ENCODE data around the gene GLT1D1.

Gene GLT1D1

DNA sequence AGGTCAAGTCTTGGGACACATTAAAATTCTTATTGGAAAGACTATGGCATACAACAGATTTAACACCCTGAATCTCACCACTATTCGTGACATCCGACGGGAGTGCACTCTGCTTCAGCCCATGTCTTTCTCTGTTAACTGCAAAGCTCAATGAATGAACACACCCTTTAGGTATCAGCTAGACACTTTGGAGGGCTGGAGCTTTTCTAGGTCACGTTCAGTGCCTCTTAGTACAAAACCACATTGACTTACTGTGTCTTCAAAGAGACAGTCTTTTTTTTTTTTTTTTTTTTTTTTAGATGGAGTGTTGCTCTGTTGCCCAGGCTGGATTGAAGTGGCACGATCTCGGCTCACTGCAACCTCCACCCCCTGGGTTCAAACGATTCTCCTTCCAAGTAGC, 80.6 kb downstream of the GLT1D1 start:
- TF ChIP-seq GATA1 (IDR thresholded peaks at IDR 0.05; ENCODE audit: low read depth, low read length), result no peak
- no peak for TF ChIP-seq POLR2A (IDR thresholded peaks at IDR 0.05; ENCODE audit: low read length)
- no peak for DNase-seq

DNA sequence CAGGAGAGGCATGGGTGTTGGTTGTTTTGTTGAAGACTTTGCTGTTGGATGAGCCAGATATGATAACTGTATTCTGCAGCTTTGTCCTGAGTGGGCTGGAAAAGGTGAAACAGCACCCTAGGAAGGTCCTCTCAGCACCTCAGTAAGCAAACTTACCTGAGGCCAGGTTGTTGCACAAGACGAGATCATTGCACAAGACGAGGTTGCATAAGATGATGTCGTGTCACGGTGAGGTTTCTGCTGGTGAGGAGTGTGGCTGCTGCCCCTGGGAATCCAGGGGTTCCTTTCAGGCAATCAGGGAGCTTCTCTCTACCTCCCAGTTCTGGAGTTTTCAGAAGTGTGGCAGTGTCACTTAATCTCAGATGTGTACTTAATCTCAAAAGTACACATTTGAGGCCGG, 85.6 kb downstream of the GLT1D1 start:
- TF ChIP-seq POLR2A (IDR thresholded peaks at IDR 0.05; ENCODE audit: low read length), result no peak
- TF ChIP-seq GATA1 (IDR thresholded peaks at IDR 0.05; ENCODE audit: low read depth, low read length), result no peak
- DNase-seq, result no peak

DNA sequence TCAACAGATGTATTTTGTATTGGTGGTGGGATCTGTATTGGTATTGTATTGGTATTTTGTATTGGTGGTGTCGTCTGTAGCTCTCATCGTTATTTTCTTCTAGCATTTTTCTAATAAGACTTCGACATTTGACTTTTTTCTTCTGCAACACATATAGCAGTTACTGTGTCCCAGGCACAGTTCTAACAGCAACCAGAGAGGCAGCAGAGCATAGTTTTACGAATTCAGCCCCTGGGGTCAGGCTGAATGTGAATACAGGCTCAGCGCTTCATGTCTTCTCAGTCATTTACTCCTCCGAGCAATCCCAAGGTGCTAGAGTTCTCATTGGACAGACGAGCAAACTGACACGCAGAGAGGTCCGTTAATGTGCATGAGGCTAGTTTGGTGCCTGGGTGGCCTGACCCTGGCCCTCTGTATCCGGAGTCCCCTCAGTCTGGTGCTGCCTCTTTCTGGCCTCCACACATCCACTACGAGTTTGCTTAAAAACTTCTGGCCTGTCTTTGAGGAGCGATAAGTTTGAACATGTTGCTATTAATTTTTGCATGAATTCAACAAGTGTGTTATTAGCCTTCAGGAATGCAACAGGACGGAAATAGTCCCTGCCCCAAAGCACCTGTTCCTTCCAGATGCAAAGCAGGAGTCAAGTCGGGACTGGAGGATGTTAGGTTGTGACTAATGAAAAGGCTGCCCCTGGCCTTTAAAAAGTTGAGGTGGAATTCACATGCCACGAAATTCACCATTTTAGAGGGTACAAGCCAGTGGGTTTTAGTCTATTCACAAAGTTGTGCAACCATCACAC, 87.0 kb downstream of the GLT1D1 start:
- TF ChIP-seq POLR2A (IDR thresholded peaks at IDR 0.05; ENCODE audit: low read length) (no peak), GATA1 (IDR thresholded peaks at IDR 0.05; ENCODE audit: low read depth, low read length) (no peak)
- DNase-seq, result no peak

DNA sequence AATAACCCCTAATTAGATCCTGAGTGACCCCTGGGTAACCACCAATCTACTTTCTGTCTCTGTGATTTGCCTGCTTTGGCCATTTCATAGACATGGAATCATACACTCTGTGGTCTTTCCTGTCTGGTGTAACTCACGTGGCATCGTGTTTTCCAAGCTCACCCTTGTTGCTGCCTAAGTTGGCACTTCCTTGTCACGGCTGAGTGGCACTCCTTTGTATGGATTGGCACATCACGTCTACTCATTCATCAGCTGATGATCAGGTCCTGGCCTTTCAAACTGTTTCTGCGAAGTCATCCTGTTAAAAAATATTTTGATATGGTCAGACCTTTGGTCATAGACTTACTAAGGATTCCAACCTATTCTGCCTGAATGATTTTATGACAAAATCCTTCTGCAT, 87.7 kb downstream of the GLT1D1 start:
- DNase-seq, result no peak
- no peak for TF ChIP-seq POLR2A (IDR thresholded peaks at IDR 0.05; ENCODE audit: low read length)
- no peak for TF ChIP-seq GATA1 (IDR thresholded peaks at IDR 0.05; ENCODE audit: low read depth, low read length)

DNA sequence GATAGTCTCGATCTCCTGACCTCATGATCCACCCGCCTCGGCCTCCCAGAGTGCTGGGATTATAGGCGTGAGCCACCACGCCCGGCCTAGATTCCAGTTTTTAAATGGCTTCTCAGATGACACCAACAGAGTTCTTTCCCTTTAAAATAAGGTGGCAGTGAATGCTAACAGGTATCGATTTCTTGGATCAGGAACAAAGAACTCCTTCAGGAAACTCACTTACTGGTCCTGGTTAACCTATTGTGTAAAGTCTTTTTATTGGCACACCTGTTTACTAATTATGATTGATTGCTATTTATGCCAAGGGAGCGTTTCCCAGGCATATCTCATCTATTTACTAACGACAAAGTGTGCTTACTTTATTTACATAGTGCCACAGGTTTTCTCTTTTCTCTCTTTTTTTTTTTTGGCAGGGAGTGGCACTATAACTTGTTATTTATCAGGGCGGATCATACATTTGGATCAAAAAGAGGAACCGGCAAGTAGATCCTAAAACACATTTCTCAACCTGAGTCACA, 89.7 kb downstream of the GLT1D1 start:
- no peak for TF ChIP-seq GATA1 (IDR thresholded peaks at IDR 0.05; ENCODE audit: low read depth, low read length)
- no peak for TF ChIP-seq POLR2A (IDR thresholded peaks at IDR 0.05; ENCODE audit: low read length)

DNA sequence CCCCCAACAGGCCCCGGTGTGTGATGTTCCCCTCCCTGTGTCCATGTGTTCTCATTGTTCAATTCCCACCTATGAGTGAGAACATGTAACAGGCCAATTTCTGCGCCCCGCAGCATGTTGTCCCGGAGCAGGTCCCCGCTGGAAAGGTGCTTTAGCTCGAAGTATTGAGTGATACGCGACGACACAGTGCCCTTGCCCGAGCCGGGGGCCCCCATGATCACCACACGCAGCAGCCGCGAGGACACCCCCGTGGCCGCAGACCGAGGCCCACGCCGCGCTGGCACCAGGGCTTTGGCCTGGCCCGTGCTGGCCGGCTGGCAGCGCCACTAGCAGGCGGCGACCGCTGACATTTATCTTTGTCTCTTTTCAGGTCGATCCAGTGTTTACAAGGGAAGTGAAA, 91.7 kb downstream of the GLT1D1 start:
- no peak for DNase-seq
- TF ChIP-seq GATA1 (IDR thresholded peaks at IDR 0.05; ENCODE audit: low read depth, low read length) (no peak), POLR2A (IDR thresholded peaks at IDR 0.05; ENCODE audit: low read length) (no peak)

More for the DNA sequence above, 89.7 kb downstream of the GLT1D1 start:
- DNase-seq, result no peak

DNA sequence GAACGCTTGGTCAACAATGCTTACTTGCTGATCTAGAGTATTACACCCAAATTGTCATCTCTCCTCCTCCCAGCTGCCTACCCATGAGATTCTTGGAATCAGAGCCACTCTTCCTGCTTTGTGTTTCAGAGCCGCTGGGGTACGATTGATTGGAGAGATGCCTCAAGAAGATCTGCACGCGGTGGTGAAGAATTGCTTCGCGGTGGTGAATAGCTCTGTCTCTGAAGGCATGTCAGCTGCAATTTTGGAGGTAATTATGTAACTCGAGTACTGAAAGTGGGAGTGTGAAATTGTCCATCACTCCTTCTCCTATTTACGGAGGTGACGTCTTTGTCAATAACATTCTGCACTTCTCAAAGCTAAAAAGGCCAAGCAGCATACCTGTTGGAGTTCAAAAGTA, 93.9 kb downstream of the GLT1D1 start:
- TF ChIP-seq POLR2A (IDR thresholded peaks at IDR 0.05; ENCODE audit: low read length) (no peak), GATA1 (IDR thresholded peaks at IDR 0.05; ENCODE audit: low read depth, low read length) (no peak)
- no peak for DNase-seq

DNA sequence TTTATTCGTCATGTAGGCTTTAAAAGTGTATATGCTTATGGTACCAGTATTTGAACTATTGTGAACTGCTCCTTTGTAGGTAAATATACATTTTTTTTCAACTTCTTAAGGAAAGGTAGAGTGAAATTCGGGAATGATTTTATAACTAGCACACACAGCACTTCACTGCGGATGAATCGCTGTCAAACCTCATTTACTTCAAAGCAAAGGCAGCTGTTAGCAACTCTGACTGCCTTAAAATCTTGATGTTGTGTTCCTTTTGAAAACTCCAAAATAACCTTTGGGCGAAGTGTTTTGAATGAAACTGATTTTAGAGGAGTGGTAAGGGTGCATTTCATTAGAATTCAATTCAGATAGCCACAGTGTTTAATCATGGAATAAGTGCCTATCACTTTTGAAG, 95.8 kb downstream of the GLT1D1 start:
- no peak for DNase-seq
- TF ChIP-seq POLR2A (IDR thresholded peaks at IDR 0.05; ENCODE audit: low read length), result no peak
- TF ChIP-seq GATA1 (IDR thresholded peaks at IDR 0.05; ENCODE audit: low read depth, low read length), result no peak

DNA sequence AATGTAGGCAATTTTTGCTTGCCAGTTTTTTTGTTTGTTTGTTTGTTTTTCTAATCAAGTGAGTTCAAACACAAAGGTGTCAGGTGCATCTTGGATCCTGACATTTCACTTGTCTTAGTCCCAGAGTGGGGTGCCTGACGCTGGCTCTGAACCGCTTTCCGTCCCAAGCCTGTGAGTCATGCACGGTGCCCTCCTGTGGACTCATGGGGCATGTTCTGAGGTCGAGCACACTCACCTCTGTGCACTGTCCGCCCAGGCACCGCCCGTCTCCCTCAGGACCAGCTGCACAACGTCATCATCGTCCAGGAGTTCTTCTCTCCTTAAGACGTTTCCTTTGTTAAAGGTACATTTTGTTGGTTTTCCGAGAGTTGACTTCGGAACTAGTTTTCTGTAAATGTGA, 98.2 kb downstream of the GLT1D1 start:
- DNase-seq, result no peak

DNA sequence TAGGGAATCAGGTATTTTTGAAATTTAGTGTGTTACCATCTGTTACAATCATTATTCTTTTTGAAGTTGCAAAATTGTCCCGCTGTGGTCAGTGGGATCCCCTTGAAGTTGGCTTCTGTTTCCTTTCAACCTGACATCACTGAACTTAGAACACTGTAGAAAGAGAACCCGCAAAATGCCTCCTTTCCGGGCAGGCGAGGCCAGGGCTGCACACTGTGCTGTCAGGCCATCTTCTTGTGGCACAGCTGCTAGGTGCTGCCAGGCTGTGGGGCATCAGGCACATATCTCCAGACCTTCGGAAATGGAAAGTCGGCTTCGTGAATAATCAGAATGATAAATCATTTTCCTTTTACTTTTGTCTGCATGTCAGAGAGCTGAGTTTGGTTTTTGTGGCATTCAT, 103.5 kb downstream of the GLT1D1 start:
- DNase-seq, result no peak
- no peak for TF ChIP-seq POLR2A (IDR thresholded peaks at IDR 0.05; ENCODE audit: low read length)
- TF ChIP-seq GATA1 (IDR thresholded peaks at IDR 0.05; ENCODE audit: low read depth, low read length), result no peak

More for the DNA sequence above, 98.2 kb downstream of the GLT1D1 start:
- TF ChIP-seq POLR2A (IDR thresholded peaks at IDR 0.05; ENCODE audit: low read length), result no peak
- no peak for TF ChIP-seq GATA1 (IDR thresholded peaks at IDR 0.05; ENCODE audit: low read depth, low read length)

DNA sequence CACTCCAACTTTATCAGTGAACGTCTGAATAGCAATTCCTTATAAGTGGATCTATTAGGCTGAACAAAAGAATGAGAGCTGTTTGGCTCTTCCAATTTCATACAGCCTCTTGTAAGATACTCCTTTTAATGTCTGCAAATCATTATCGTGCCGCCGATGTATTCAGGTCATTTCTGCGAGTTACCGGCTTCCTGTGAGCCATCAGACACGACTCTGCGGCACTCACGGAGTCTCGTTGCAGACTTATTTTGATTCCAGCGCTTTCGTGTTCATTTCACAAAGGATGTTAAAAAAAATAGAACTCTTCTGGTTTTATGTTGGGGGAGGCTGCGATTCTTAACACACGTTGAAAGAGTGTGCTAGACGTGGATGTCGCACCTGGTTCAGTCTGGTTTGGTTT, 106.6 kb downstream of the GLT1D1 start:
- DNase-seq, result no peak

DNA sequence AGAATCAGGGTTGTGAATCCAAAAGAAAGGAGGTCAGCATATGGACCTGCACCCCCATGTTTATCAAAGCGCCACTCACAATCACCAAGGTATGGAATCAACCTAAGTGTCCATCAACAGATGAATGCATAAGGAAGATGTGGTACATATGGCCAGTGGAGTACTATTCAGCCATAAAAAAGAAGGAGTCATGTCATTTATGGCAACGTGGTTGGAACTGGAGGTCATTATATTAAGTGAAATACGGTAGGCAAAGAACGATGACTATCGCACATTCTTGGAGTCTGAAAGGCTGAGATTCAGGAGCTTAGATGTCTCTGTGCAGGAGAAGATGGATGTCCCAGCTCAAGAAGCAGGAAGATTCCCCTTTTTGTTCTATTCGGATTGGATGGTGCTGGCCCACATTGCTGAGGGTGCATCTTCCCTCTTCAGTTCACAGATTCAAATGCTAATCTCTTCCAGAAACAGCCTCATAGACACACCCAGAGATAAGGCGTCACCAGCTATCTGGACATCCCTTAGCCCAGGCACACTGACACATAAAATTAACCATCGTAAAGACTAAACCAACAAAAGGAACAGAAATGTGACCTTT, 108.1 kb downstream of the GLT1D1 start:
- TF ChIP-seq GATA1 (IDR thresholded peaks at IDR 0.05; ENCODE audit: low read depth, low read length) (no peak), POLR2A (IDR thresholded peaks at IDR 0.05; ENCODE audit: low read length) (no peak)
- no peak for DNase-seq

More for the DNA sequence above, 106.6 kb downstream of the GLT1D1 start:
- TF ChIP-seq GATA1 (IDR thresholded peaks at IDR 0.05; ENCODE audit: low read depth, low read length) (no peak), POLR2A (IDR thresholded peaks at IDR 0.05; ENCODE audit: low read length) (no peak)

DNA sequence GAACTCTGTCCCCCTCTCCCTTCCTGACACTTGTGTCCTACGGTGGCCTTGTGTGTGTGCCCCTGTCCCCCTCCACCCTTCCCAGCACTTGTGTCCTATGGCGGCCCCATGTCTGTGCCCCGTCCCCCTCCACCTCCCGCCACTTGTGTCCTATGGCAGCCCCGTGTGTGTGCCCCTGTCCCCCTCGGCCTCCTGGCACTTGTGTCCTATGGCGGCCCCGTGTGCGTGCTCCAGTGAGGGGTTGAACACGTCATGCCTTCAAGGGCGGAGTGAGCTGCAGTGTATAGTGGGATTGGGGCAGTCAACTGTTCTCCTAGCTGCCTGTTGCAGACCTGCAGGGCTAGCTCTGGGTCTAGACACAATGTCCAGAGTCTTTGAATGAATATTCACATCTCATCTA, 108.7 kb downstream of the GLT1D1 start:
- TF ChIP-seq POLR2A (IDR thresholded peaks at IDR 0.05; ENCODE audit: low read length) (no peak), GATA1 (IDR thresholded peaks at IDR 0.05; ENCODE audit: low read depth, low read length) (no peak)

DNA sequence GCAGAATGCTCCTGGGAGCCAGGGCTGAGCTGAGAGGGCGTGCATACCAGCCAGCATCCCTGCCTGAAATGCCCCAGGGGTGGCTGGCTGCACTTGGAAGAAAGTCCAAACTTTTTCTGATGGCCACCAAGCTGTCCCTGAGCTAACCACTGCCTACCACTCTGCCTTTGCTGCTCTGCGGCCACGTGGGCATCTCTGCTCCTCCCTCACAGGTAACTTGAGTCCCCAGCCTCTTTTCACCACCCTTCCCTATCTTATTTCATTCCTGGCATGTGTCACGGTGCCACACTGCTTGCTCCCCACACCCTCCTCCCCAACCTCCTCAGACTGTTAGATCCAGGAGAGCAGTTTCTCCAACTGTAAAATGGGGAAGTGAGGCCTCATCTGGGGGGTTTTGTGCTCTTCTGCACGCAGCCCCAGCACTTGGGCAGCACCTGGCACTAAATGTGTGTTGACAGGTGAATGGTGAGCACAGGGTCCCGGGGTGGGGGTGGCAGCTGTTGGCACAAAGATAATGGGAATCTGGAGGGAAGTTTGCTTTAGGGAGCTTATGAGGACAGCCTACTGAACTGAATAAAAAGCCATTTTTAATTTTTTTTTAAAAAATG, 113.0 kb downstream of the GLT1D1 start:
- no peak for TF ChIP-seq POLR2A (IDR thresholded peaks at IDR 0.05; ENCODE audit: low read length)
- TF ChIP-seq GATA1 (IDR thresholded peaks at IDR 0.05; ENCODE audit: low read depth, low read length), result no peak
- no peak for DNase-seq

More for the DNA sequence above, 108.7 kb downstream of the GLT1D1 start:
- no peak for DNase-seq

All from erythroblast (primary cell).